Measurements from ENCODE around the gene TAF4B.

DNA sequence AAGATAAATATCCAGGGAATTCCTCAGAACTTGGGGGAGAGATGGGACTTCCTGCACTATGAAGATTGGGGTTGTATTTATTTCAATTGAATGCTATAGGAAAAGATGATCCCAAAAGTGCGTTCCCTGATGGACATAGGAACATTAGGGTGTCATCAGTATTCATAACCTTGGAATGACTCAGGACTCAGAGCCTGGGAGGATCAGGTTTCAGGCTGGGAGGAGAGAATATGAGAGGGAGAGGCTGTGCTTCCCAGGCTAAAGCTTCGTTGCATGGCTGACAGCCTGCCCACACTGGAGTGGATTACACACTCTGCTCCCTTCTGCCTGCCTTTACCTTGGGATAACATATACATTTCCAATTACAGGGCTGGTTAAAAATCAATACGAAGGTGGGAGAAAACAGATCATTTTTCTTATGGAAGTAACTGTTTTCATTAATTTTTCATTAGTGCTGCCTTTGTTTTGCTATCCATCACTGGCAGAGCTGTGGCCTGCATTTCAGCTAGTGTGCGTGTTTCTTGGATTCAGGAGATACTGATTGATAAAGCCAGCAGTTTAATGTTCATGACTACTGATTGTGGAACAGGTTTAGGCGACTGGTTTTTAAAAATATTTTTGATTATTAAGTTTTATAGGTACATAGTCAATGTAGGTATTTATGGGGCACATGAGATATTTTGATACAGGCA is 203.4 kb downstream of the TAF4B start:
- TF ChIP-seq, protein P1, sequence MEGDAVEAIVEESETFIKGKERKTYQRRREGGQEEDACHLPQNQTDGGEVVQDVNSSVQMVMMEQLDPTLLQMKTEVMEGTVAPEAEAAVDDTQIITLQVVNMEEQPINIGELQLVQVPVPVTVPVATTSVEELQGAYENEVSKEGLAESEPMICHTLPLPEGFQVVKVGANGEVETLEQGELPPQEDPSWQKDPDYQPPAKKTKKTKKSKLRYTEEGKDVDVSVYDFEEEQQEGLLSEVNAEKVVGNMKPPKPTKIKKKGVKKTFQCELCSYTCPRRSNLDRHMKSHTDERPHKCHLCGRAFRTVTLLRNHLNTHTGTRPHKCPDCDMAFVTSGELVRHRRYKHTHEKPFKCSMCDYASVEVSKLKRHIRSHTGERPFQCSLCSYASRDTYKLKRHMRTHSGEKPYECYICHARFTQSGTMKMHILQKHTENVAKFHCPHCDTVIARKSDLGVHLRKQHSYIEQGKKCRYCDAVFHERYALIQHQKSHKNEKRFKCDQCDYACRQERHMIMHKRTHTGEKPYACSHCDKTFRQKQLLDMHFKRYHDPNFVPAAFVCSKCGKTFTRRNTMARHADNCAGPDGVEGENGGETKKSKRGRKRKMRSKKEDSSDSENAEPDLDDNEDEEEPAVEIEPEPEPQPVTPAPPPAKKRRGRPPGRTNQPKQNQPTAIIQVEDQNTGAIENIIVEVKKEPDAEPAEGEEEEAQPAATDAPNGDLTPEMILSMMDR (IDR thresholded peaks at IDR 0.05; ENCODE audit: insufficient read depth, low read depth, low read length), result no peak
- TF ChIP-seq EZH2 (IDR thresholded peaks at IDR 0.05; ENCODE audit: insufficient read depth, low read length), result no peak
